Ovary (tissue), 9 donors: ENCODE data around the gene SASS6. TPM values are rescaled to one million over a fixed set of nuclear protein-coding genes. Genes with fewer than 3 reads are reported as not detected.

Source experiments
- DNase-seq, 5 donors: peaks; one replicate each; pipeline ENCODE4 v3.0.0-alpha.2; 2019 to 2020
- H3K27ac ChIP-seq, 2 donors: fragments of 200-600 bp; one replicate each; pipeline versions ENCODE4 v1.5.1 to v1.8.0; 2019 to 2022
- H3K27me3 ChIP-seq: fragments of 200-600 bp; one replicate; pipeline ENCODE4 v1.8.0; 2022
- H3K36me3 ChIP-seq: fragments of 200-600 bp; sonication (generic); one replicate; pipeline ENCODE4 v1.5.1; 2019
- H3K4me1 ChIP-seq: one replicate; pipeline ENCODE4 v1.8.1; 2013; ENCODE audit warnings: mild to moderate bottlenecking, moderate library complexity; ENCODE audit not compliant: insufficient read depth
- H3K4me3 ChIP-seq: fragments of 200-600 bp; sonication (generic); one replicate; pipeline ENCODE4 v1.5.1; 2017
- H3K9me3 ChIP-seq, 2 donors: fragments of 200-600 bp in 1 of 2; sonication (generic) in 1 of 2; one replicate each; pipeline versions ENCODE4 v1.5.1 to v1.8.1; 2013 to 2019; ENCODE audit warnings: mild to moderate bottlenecking in 1 of 2, moderate library complexity in 1 of 2
- CTCF ChIP-seq, 3 donors: fragments of 450-650 bp in 2 of 3; fragments of 200-600 bp in 1 of 3; IDR thresholded peaks; one replicate each; pipeline versions ENCODE4 v1.5.1 to v1.8.0; 2016 to 2022; ENCODE audit warnings: antibody characterized with exemption in 3 of 3, mild to moderate bottlenecking in 1 of 3
- EP300 ChIP-seq: sonication (generic); formaldehyde crosslinking; IDR thresholded peaks from one replicate; pipeline ENCODE4 v1.6.1; 2017; ENCODE audit warnings: antibody characterized with exemption
- POLR2A ChIP-seq: fragments of 450-650 bp; IDR thresholded peaks from one replicate; pipeline ENCODE4 v1.6.1; 2017; ENCODE audit warnings: antibody characterized with exemption, mild to moderate bottlenecking, moderate library complexity
- WGBS, 3 donors: extraction: QIAGEN DNeasy Blood & Tissue Kit in 1 of 3; methylation state at CpG; one replicate each; pipeline versions ENCODE4 v1.1.5 to v1.1.7; 2013 to 2017; 5-methylcytosine and 5-hydroxymethylcytosine counted together
- intact Hi-C, 4 donors: fragments of 100-400 bp; cut with DNase I; formaldehyde crosslinking; loops; one replicate each; pipeline versions ENCODE4 v1.11.0 to v1.15.1; 2022 to 2023
- polyA plus RNA-seq, 2 donors: library from polyadenylated mRNA; stranded (reverse); fragments of 200-250 nt in 1 of 2; fragments of 350-450 nt in 1 of 2; fragmentation: Illumina TruSeq in 1 of 2; extraction: RNeasy Lipid Tissue Mini Kit (QIAGEN cat#74804) in 1 of 2; gene quantifications; one replicate each; pipeline ENCODE4 v1.2.3, GENCODE V29; 2013 to 2014
- total RNA-seq, 7 donors: library from RNA; depleted of rRNA in 2 of 7; stranded (reverse); fragments of >200 nt in 2 of 7; fragmentation: NEBNext Ultra II Directional in 3 of 7; extraction: Animal tissue kit (Norgen Biotek cat#: 25700) in 3 of 7; gene quantifications; one replicate each; pipeline versions ENCODE4 v1.1.0 to v1.2.4, GENCODE V29; 2016 to 2023
- donor health status: DM: no; HTN: no; CAD: no; lungs with moderate emphysema.
- donor health status: DM: no; HTN: no; CAD: no.
- donor health status: Bipolar disorder and iron deficiency.
- donor health status: DM: yes; HTN: yes; CAD: no.
- donor health status: DM: no; HTN: no; CAD: no.
- donor health status: DM: yes; HTN: yes; CAD: no.

The SASS6 gene
- total and polyA plus RNA-seq, 9 donors, result 1.7 to 3.6 (median 2.7) TPM

DNA sequence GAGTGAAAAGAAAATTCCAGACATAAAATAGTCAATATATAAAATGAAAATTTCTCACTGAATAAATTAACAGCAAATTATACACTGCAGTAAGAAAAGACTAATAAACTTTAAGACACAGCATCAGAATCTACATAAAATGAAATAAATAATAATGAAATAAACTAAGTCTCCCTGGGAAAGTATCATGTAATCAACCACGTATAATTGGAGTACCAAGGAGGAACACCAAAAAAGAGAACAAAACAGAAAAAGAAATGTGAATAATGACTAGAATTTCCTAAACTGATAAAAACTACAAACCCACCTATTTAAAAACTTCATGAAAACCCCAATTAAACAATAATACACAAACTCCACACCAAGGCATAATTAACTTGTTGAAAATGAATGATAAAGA lies 43.6 kb downstream of the SASS6 start:
- no peak overlapping the region for H3K27ac ChIP-seq
- no peaks in the 10 kb centered on the region for H3K27me3 ChIP-seq
- no peaks in the 10 kb centered on the region for H3K4me1 ChIP-seq
- H3K36me3 ChIP-seq, result no peaks in the 10 kb centered on the region
- no peaks in the 10 kb centered on the region for H3K9me3 ChIP-seq
- intact Hi-C loops, result no loop called here
- no peak overlapping the region for H3K4me3 ChIP-seq
- WGBS, 3 donors, result 88 to 95% (median 92%) methylated on average over 1 of the region's 1 CpG
- no peak for TF ChIP-seq EP300
- no peak for TF ChIP-seq POLR2A
- no peak for TF ChIP-seq CTCF (IDR thresholded peaks at IDR 0.05)
- no peak for DNase-seq

GRCh38 chr1:100087396-100087795 lies 45.3 kb downstream of the SASS6 start:
- no peak overlapping the region for H3K27ac ChIP-seq
- WGBS, 3 donors, result 80 to 89% (median 81%) methylated on average over 1 of the region's 1 CpG
- H3K4me3 ChIP-seq, result no peak overlapping the region
- no peaks in the 10 kb centered on the region for H3K4me1 ChIP-seq
- H3K9me3 ChIP-seq, result no peaks in the 10 kb centered on the region
- no peak for TF ChIP-seq POLR2A
- TF ChIP-seq EP300, result no peak
- no peak for TF ChIP-seq CTCF (IDR thresholded peaks at IDR 0.05)
- DNase-seq, result no peak
- intact Hi-C loops, result no loop called here
- H3K36me3 ChIP-seq, result no peaks in the 10 kb centered on the region
- H3K27me3 ChIP-seq, result no peaks in the 10 kb centered on the region

DNA sequence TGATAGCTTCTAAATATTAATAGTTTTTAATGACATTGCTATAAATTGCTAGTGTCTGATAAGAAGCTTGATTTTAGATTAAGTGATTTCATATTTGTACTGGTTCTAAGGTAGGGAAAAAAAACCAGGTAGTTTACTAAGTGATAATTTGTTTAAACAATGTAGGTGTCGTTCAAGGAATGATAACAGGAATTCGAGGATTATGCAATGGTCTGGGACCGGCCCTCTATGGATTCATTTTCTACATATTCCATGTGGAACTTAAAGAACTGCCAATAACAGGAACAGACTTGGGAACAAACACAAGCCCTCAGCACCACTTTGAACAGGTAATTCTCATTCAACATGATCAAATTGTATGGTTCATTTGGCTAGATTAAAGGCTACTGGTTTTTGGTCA lies 52.4 kb downstream of the SASS6 start:
- no peaks in the 10 kb centered on the region for H3K27me3 ChIP-seq
- H3K27ac ChIP-seq, result no peak overlapping the region
- WGBS, 3 donors, result 83 to 88% (median 86%) methylated on average over 3 of the region's 3 CpGs
- no peak for DNase-seq
- no peak overlapping the region for H3K4me3 ChIP-seq
- H3K9me3 ChIP-seq, result no peaks in the 10 kb centered on the region
- H3K36me3 ChIP-seq, result no peaks in the 10 kb centered on the region
- H3K4me1 ChIP-seq, result peaks cover 2% of the 10 kb centered on the region
- intact Hi-C loops, result no loop called here
- TF ChIP-seq CTCF (IDR thresholded peaks at IDR 0.05) (no peak), POLR2A (no peak), EP300 (no peak)

DNA sequence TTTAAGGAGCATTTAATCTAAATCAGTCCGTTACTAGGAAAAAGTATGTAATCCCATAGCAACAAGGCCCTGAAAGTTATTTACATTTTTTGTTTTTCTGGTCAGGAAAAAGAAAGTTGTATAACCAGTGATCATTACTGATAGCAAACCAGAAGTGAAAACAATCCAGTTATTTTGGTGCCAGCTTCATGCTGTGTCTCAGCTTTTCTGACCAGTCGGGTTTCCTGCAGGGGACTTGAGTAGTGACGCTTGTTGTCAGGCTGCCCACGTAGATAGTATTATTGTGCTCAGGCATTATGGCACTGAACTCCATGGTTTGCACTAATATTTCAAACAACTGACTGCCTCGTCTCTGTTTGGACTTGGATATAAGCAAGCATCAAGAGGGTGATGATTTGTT lies 55.2 kb downstream of the SASS6 start:
- Histone ChIP-seq H3K4me3 (no peak overlapping the region), H3K36me3 (no peaks in the 10 kb centered on the region), H3K4me1 (peaks cover 2% of the 10 kb centered on the region), H3K27ac (no peak overlapping the region), H3K27me3 (no peaks in the 10 kb centered on the region), H3K9me3 (no peaks in the 10 kb centered on the region)
- TF ChIP-seq POLR2A (no peak), CTCF (IDR thresholded peaks at IDR 0.05) (no peak), EP300 (no peak)
- intact Hi-C loops, result no loop called here
- 37 to 73% (median 51%) methylated on average over 5 of the region's 5 CpGs for WGBS, 3 donors
- DNase-seq, result no peak

DNA sequence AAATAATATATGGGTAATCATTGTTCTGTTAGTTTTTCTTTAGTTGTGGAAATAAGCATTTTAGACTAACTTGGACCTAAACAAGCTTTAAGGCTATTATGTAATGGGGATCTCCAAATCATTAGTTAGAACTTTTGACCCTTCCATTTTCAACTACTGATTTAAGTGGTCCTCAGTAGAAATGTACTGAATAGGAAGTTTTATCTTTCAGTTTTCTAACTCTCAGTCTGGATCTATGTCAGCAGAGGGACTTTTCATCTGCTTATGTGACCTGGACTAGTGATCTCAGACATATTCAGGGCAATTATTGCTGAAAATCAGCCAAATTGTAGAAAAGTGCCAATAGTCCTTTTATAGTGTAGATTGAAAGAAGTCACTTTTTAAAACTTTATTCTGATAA lies 56.0 kb downstream of the SASS6 start:
- H3K27ac ChIP-seq, result no peak overlapping the region
- no peaks in the 10 kb centered on the region for H3K9me3 ChIP-seq
- H3K4me1 ChIP-seq, result peaks cover 2% of the 10 kb centered on the region
- H3K27me3 ChIP-seq, result no peaks in the 10 kb centered on the region
- no peaks in the 10 kb centered on the region for H3K36me3 ChIP-seq
- TF ChIP-seq EP300 (no peak), POLR2A (no peak)
- no peak overlapping the region for H3K4me3 ChIP-seq
- no peak for DNase-seq
- intact Hi-C loops, result no loop called here
